ENCODE data around the gene DLD. TPM values are rescaled to one million over a fixed set of nuclear protein-coding genes. Genes with fewer than 3 reads are reported as not detected.
"Not testable (repeated sequence)": the region's sequence is repeated elsewhere in the genome, so short reads cannot be mapped to it uniquely, and the experiment has no call there.

The DLD gene
- 120 TPM for polyA plus RNA-seq (2012; ENCODE audit: insufficient read depth, insufficient read length)

DNA sequence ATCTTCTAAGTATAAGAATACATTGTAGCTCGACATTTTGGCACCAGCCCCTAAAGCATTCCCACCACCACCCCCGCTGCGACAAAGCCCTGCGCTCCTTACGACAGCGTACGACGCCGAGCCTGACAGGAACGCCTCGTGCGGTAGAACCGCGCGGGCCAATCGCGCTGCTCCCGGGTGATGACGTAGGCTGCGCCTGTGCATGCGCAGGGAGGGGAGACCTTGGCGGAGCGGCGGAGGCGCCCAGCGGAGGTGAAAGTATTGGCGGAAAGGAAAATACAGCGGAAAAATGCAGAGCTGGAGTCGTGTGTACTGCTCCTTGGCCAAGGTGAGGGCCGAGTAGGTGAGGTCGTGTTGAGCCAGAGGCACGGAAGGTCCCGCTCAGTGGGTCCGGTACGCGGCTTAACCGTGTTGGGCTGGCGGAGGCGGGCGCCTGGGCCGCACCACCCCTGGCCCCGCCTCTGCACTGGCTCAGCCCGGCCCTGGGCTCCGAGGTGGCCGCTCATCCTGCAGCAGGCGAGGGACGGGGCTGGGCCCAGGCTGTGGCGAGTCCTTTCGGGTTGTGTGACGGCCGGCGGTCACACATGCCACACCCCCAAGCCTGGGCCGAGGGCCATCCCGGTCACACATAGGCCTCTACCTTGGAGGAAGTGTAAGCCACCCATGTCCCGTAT is at the start of gene DLD:
Gene DLD, plus strand, starts transcription at position 222 of the 674 bp plus-strand sequence. Its CDS starts 68 bp downstream, at position 290.
- DNase-seq (ENCODE audit: low read depth, low spot score) = peak; percentile 91
- peak within 1 kb of the TSS; percentile 92 for H3K4me3 ChIP-seq (ENCODE audit: low read length)

GRCh38 chr7:107842213-107842612 is 48.8 kb upstream of the DLD start:
- no peak overlapping the region for H3K4me3 ChIP-seq (ENCODE audit: low read length)
- no peak for DNase-seq (ENCODE audit: low read depth, low spot score)

GRCh38 chr7:107843184-107843583 is 47.8 kb upstream of the DLD start:
- no peak for DNase-seq (ENCODE audit: low read depth, low spot score)

GRCh38 chr7:107846324-107846723 is 44.7 kb upstream of the DLD start:
- no peak for DNase-seq (ENCODE audit: low read depth, low spot score)

More at GRCh38 chr7:107843184-107843583, 47.8 kb upstream of the DLD start:
- no peak overlapping the region for H3K4me3 ChIP-seq (ENCODE audit: low read length)

GRCh38 chr7:107847168-107847835 is 43.7 kb upstream of the DLD start:
- DNase-seq (ENCODE audit: low read depth, low spot score) = no peak

More at GRCh38 chr7:107846324-107846723, 44.7 kb upstream of the DLD start:
- no peak overlapping the region for H3K4me3 ChIP-seq (ENCODE audit: low read length)

DNA sequence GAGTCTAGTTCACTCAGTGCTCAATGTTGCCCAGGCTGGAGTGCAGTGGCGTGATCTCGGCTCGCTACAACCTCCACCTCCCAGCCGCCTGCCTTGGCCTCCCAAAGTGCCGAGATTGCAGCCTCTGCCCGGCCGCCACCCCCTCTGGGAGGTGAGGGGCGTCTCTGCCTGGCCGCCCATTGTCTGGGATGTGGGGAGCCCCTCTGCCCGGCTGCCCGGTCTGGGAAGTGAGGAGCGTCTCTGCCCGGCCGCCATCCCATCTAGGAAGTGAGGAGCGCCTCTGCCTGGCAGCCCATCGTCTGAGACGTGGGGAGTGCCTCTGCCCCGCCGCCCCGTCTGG is 43.2 kb upstream of the DLD start:
- not testable (repeated sequence) for H3K4me3 ChIP-seq (ENCODE audit: low read length); DNase-seq (ENCODE audit: low read depth, low spot score)

More at GRCh38 chr7:107847168-107847835, 43.7 kb upstream of the DLD start:
- no peak overlapping the region for H3K4me3 ChIP-seq (ENCODE audit: low read length)

DNA sequence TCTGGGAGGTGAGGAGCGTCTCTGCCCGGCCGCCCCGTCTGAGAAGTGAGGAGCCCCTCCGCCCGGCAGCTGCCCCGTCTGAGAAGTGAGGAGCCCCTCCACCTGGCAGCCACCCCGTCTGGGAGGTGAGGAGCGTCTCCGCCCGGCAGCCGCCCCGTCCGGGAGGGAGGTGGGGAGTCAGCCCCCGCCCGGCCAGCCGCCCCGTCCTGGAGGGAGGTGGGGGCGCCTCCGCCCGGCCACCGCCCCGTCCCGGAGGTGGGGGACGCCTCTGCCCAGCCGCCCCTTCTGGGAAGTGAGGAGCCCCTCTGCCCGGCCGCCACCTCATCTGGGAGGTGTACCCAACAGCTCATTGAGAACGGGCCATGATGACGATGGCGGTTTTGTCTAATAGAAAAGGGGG is 42.8 kb upstream of the DLD start:
- DNase-seq (ENCODE audit: low read depth, low spot score); H3K4me3 ChIP-seq (ENCODE audit: low read length): not testable (repeated sequence)

DNA sequence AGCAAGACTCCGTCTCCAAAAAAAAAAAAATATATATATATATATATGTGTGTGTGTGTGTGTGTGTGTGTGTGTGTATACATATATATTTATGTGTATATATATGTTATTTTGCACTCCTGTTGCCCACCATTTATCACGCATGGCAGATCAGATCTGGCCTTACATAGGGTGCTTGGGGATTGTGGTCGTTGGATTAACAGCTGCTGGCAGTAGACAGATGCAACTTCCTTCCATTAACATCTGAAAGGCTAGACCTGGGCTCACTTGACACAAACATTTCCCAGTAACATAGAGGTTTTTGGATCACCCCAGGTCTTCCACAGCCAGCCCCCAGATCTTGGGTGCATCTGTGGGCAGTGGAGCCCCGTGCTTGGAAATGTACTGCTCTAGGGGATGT is 40.8 kb upstream of the DLD start:
- DNase-seq (ENCODE audit: low read depth, low spot score) = no peak
- no peak overlapping the region for H3K4me3 ChIP-seq (ENCODE audit: low read length)

DNA sequence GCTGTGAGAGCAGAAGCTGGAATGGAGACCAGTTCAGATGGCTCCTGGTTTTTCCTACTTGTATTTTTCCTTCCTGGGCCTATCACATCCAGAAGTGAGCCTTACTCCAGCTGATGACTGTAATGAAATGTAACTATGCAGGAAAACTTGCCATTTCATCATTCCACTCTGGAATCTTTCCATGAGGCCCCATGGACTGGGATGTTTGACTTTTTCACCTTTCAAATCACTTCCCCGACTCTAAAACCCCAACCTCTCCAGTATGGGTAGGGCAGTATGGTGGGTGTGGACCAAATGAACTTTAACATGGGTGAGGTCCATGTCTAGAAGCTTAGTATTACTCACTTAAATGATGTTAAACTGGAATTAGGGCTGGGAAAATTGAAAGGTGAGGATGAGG is 40.3 kb upstream of the DLD start:
- DNase-seq (ENCODE audit: low read depth, low spot score) = no peak
- no peak overlapping the region for H3K4me3 ChIP-seq (ENCODE audit: low read length)

GRCh38 chr7:107854454-107854853 is 36.5 kb upstream of the DLD start:
- no peak for DNase-seq (ENCODE audit: low read depth, low spot score)
- H3K4me3 ChIP-seq (ENCODE audit: low read length) = no peak overlapping the region

DNA sequence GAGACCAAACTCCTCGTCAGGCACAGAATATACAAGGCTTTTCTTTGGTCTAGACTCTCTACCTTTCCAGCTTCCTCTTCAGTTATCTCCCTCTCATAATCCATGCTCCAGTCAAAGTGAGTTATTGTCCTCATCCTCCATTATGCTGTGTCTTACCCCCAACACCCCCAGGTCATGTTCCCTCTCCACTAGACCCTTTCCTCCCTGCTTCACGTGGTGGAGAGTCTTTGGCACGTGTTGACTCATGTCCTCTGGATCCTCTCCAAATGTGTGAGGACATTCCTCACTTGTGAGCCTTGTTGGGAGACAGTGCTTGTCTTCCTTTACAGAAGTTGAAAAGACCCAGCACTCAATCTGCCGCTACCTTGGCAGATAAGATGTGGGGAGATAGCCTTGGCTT is 36.0 kb upstream of the DLD start:
- H3K4me3 ChIP-seq (ENCODE audit: low read length) = no peak overlapping the region
- DNase-seq (ENCODE audit: low read depth, low spot score) = no peak

- H3K4me3 ChIP-seq (ENCODE audit: low read length) = no peak overlapping the region
- DNase-seq (ENCODE audit: low read depth, low spot score) = peak; percentile 11
These were observed 34.0 kb upstream of the DLD start for GRCh38 chr7:107856806-107857540.

DNA sequence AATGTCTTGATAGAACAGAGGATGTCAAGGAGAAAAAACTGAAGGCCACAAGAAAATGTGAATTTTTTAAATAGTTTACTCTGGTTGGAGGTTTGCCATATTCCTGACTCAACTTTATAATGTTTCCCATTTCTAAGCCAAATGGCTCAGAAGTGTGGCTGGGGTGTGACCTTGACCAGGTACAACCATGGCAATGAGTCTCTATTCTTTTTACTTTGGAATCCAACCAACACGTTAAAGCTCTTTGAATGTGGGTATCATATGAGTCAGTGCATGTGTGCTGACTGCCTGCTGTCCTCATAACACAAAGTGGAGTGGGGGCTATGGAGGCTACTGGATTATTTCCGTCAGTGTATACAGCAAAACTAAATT is 33.5 kb upstream of the DLD start:
- no peak for DNase-seq (ENCODE audit: low read depth, low spot score)
- no peak overlapping the region for H3K4me3 ChIP-seq (ENCODE audit: low read length)

DNA sequence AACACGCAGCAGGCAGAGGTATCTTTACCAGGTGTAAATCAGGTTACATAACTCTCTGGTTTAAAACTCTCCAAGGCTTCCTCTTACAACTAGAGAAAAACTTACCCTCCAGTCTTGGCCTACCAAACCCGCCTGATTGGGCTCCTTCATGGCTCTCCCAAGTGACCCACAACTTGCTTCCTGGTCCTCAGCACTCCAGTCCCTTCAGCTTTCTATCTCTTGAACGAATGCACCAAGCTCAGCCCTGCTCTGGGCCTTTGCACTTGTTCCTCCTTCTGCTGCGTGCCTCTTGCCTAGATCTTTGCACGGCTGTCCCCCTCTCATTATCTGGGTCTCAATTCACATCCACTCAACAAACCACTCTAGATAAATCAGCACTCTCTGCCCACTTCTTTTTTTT is 32.7 kb upstream of the DLD start:
- no peak for DNase-seq (ENCODE audit: low read depth, low spot score)
- no peak overlapping the region for H3K4me3 ChIP-seq (ENCODE audit: low read length)

- no peak overlapping the region for H3K4me3 ChIP-seq (ENCODE audit: low read length)
- no peak for DNase-seq (ENCODE audit: low read depth, low spot score)
These were observed 30.6 kb upstream of the DLD start for GRCh38 chr7:107860279-107860961.

GRCh38 chr7:107860981-107861652 is 29.9 kb upstream of the DLD start:
- DNase-seq (ENCODE audit: low read depth, low spot score) = no peak
- H3K4me3 ChIP-seq (ENCODE audit: low read length) = no peak overlapping the region

- DNase-seq (ENCODE audit: low read depth, low spot score) = no peak
- H3K4me3 ChIP-seq (ENCODE audit: low read length) = no peak overlapping the region
These were observed 24.8 kb upstream of the DLD start for GRCh38 chr7:107865956-107866775.

DNA sequence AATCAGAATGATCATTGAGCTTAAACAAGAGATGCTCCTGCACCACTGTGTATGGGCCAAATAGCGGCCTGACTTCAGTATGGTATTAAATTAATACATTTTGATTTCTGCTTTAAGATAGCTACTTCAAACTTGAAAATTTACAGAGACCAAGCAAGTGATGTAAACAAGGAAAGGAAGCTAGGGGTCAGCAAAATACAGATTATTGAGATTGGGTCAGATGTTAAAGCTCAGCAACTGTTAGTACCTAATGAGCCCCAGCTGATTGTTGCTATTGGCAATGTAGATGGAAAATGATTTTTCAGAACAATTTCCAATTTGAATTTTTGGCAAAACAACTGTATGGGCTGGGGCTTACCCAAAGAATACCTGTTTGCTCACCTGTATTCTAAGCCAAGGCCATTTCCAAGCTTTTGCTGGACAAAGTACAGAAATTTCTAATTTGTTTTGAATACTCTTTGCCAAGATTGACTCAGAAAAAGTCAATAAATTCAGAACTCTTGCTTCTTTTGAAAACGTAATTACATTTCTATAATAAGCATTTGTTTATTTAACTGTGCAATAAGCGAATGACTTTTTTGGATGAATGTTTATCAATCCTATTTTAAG is 23.0 kb upstream of the DLD start:
- no peak for DNase-seq (ENCODE audit: low read depth, low spot score)
- H3K4me3 ChIP-seq (ENCODE audit: low read length) = no peak overlapping the region

Data from Jurkat, Clone E6-1 (cell line).